ENCODE data around the gene CD9. TPM values are rescaled to one million over a fixed set of nuclear protein-coding genes. Genes with fewer than 3 reads are reported as not detected.

CD9 gene
- total and polyA plus RNA-seq, 2 donors from 2014 or later: 301 to 421 TPM

DNA sequence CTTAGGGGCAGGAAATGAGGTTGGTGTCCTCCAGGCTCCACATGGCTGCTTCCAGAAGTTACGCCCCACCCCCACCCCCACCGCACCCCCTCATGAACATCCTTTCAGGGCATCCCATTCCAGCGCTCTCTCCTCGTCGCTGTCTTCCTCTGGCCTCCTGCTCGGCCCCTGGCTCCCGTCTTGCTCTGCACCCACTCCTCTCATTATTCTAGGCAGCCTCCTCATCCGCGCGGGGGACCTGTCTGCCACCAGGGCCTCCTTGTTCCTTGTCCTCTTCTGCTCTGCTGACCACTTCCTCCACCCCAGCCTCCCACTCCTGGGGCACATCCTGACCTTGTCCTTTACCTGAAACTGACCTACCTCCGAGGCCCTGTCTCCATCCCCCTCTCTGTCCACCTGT is 80.5 kb downstream of the CD9 start:
- H3K9ac ChIP-seq (ENCODE audit: low read length in 3 of 3): no peak overlapping the region
- intact Hi-C loops (cut with DNase I): loop anchor here (5.0 to 10.0 kb wide), 2 partner anchors 218 to 296 kb away; no protein-coding TSS in a partner anchor
- peak overlapping the region in 1 of 2 donors; percentile 53 for H3K27ac ChIP-seq (ENCODE audit: low read depth in 2 of 2, low read length in 2 of 2)
- no peaks in the 10 kb centered on the region for H3K36me3 ChIP-seq (ENCODE audit: control insufficient read depth in 2 of 3, insufficient read depth in 3 of 3, low read length in 3 of 3)
- DNase-seq (peak in 3 of 5 donors; percentile 32 to 71 (median 58)), FAIRE-seq (no peak)
- no peak overlapping the region for H3K4me3 ChIP-seq (ENCODE audit: low read length in 3 of 3)
- peaks cover 2 to 16% (median 8%) of the 10 kb centered on the region in 3 donors for H3K4me1 ChIP-seq (ENCODE audit: control insufficient read depth in 2 of 3, insufficient read depth in 2 of 3, low read depth in 1 of 3, low read length in 3 of 3)
- no peaks in the 10 kb centered on the region for H3K9me3 ChIP-seq (ENCODE audit: control insufficient read depth in 2 of 3, insufficient read depth in 1 of 3, low read length in 3 of 3)
- TF ChIP-seq, protein P1, sequence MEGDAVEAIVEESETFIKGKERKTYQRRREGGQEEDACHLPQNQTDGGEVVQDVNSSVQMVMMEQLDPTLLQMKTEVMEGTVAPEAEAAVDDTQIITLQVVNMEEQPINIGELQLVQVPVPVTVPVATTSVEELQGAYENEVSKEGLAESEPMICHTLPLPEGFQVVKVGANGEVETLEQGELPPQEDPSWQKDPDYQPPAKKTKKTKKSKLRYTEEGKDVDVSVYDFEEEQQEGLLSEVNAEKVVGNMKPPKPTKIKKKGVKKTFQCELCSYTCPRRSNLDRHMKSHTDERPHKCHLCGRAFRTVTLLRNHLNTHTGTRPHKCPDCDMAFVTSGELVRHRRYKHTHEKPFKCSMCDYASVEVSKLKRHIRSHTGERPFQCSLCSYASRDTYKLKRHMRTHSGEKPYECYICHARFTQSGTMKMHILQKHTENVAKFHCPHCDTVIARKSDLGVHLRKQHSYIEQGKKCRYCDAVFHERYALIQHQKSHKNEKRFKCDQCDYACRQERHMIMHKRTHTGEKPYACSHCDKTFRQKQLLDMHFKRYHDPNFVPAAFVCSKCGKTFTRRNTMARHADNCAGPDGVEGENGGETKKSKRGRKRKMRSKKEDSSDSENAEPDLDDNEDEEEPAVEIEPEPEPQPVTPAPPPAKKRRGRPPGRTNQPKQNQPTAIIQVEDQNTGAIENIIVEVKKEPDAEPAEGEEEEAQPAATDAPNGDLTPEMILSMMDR (IDR thresholded peaks at IDR 0.05; ENCODE audit: borderline replicate concordance, extremely low read depth, insufficient read depth): no peak
- H3K27me3 ChIP-seq (ENCODE audit: control insufficient read depth, insufficient read depth, low read length): no peaks in the 10 kb centered on the region

DNA sequence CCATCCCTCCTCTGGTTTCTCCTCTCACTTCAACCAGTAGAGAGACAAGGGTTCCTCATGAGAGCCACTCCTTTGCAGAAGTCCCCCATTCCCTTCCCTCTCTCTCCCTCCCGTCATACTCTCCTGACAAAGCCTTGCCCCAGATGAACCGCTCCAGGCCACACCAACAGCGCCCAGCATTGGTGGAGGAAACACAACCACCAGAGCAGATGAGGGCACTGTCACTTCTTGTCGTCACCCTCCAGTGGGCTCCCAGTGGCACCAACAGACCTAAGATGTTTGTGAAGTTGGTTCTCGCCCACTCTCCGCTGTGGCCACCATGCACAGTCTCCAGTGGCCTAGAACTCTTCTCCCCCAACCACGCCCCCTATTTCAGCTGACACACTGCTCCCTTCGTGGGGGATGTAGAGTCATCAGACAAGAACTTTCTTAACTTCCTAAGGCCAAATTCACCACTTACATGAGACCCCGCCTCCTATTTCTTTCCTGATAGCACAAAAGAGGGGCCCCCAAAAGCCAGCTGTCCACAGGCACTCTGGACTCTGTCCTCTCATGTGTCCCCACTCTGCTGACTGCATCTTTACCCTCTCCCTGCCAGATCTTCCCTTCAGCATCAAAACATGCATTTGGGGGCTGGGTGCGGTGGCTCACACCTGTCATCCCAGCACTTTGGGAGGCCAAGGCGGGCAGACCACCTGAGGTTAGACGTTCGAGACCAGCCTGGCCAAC is 81.0 kb downstream of the CD9 start:
- FAIRE-seq: no peak
- peak in 1 of 5 donors; percentile 46 for DNase-seq
- no peak overlapping the region for H3K9ac ChIP-seq (ENCODE audit: low read length in 3 of 3)
- H3K27me3 ChIP-seq (ENCODE audit: control insufficient read depth, insufficient read depth, low read length): no peaks in the 10 kb centered on the region
- peaks cover 2 to 16% (median 8%) of the 10 kb centered on the region in 3 donors for H3K4me1 ChIP-seq (ENCODE audit: control insufficient read depth in 2 of 3, insufficient read depth in 2 of 3, low read depth in 1 of 3, low read length in 3 of 3)
- no peaks in the 10 kb centered on the region for H3K9me3 ChIP-seq (ENCODE audit: control insufficient read depth in 2 of 3, insufficient read depth in 1 of 3, low read length in 3 of 3)
- TF ChIP-seq, protein P1 (IDR thresholded peaks at IDR 0.05; ENCODE audit: borderline replicate concordance, extremely low read depth, insufficient read depth): no peak
- intact Hi-C loops (cut with DNase I): loop anchor here (5.0 to 10.0 kb wide), 2 partner anchors 219 to 296 kb away; no protein-coding TSS in a partner anchor
- no peak overlapping the region for H3K4me3 ChIP-seq (ENCODE audit: low read length in 3 of 3)
- H3K27ac ChIP-seq (ENCODE audit: low read depth in 2 of 2, low read length in 2 of 2): no peak overlapping the region
- H3K36me3 ChIP-seq (ENCODE audit: control insufficient read depth in 2 of 3, insufficient read depth in 3 of 3, low read length in 3 of 3): no peaks in the 10 kb centered on the region

DNA sequence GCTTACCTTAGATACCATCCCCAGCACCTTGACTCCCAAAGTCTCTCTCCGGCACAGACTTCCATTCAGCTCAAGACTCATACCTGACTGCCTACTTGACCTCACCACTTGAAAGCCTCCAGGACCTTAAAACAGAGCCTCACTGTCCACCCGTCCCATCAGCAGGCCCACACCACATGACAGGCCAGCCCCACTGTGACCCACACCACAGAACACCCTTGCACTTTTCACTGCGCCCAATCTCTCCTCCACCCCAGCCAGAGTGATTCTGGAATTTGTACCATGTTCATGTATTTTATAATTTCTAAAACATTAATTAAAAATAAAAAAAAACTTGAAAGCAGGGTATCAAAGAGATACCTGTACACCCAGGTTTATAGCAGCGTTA is 82.2 kb downstream of the CD9 start:
- no peaks in the 10 kb centered on the region for H3K27me3 ChIP-seq (ENCODE audit: control insufficient read depth, insufficient read depth, low read length)
- no peak overlapping the region for H3K27ac ChIP-seq (ENCODE audit: low read depth in 2 of 2, low read length in 2 of 2)
- DNase-seq (no peak), FAIRE-seq (no peak)
- TF ChIP-seq, protein P1 (IDR thresholded peaks at IDR 0.05; ENCODE audit: borderline replicate concordance, extremely low read depth, insufficient read depth): no peak
- no peak overlapping the region for H3K4me3 ChIP-seq (ENCODE audit: low read length in 3 of 3)
- intact Hi-C loops (cut with DNase I): loop anchor here (5.0 to 10.0 kb wide), 2 partner anchors 220 to 298 kb away; no protein-coding TSS in a partner anchor
- no peaks in the 10 kb centered on the region for H3K36me3 ChIP-seq (ENCODE audit: control insufficient read depth in 2 of 3, insufficient read depth in 3 of 3, low read length in 3 of 3)
- peaks cover 2 to 14% (median 8%) of the 10 kb centered on the region in 3 donors for H3K4me1 ChIP-seq (ENCODE audit: control insufficient read depth in 2 of 3, insufficient read depth in 2 of 3, low read depth in 1 of 3, low read length in 3 of 3)
- H3K9ac ChIP-seq (ENCODE audit: low read length in 3 of 3): no peak overlapping the region
- no peaks in the 10 kb centered on the region for H3K9me3 ChIP-seq (ENCODE audit: control insufficient read depth in 2 of 3, insufficient read depth in 1 of 3, low read length in 3 of 3)
